Urothelium cell line (cell line): Measurements from ENCODE around the gene RFX2.

ENCODE experiments used
- DNase-seq: peaks from one replicate; pipeline ENCODE4 v3.0.0; 2011; ENCODE audit warnings: low spot score, mixed read lengths
- FAIRE-seq: peaks from 2 replicates; lab custom pipeline; 2011; peaks lifted over from hg19 to GRCh38; lab: Jason Lieb, UNC

The RFX2 gene

DNA sequence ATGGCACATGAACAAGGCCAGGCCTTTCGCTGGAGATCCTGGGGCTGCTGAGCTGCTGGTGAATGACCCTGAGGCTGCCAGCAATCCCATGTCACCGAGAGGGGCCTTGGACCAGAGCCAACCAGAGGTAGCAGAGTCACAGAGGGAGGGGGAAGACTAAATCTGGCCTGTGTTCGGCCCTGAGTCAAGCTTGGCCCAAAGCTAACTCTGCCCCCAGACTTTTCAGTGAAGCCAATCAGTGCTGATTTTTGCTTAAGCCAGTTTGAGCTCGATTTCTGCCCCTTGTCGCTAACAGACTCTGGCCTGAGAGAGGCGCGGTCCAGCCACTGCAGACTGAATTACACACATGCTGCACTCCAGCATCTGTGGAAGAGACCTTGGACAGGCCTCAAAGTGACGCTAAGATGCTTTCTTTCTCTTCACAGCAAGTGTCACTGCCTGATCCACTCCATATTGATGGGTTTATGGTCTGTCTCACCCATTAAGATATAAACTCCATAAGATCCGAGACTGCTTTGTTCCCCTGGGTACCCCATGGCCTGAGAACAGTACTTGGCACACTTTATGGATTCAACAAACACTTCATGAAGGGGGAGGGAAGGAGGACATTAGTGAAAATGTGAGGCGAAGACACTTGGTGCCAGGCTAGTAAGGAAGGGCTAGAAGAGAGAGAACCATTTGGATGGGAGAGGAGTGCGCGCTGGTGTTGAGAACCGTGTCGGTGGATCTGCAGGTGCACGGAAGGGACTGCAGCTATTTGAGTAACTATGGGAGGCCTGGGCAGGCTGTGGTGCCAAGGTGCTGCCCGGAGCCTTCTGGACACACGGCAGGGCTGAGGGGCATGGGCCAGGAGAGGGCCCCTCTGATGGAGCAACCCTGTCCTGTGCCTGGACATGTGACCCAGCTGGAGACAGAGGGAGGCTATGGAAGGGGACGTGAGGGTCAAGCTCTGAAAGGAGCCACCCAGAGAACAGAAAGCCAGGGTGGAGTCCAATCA lies 150.0 kb downstream of the RFX2 start:
- FAIRE-seq (no peak), DNase-seq (no peak)

DNA sequence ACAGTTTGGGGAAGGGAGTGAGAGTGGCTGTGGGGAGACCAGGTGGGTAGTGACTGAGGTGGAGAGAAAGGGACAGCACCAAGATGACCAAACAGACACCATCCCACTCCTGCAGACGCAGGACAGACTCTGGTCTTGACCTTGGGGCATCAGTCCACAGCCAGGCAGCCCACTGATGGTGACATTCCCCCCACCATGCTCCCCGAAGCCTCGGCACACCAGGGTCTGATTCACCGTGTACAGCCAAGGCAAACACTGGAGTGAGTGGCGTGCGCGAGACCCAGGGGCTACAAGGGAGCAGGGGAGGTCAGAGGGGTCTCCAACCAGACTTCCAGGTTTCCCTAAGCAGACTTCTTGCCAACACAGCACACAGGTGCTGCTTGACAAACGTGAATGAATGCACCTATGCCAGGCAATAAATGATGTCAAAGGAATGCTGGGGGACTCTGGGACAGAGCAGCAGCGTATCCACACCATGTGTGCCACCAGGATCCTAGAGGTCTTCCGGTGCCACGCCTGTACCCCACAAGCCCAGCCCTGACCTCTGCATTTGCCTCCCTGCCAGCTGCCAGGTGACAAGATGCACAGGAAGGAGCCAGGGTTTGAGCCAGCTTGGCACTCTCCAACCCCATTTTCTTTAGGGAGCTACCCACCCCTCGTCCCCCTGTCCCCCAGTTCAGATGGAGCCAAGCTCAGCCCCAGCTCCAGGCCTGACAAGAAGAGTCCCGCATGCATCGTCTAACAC lies 150.9 kb downstream of the RFX2 start:
- DNase-seq (no peak), FAIRE-seq (no peak)

DNA sequence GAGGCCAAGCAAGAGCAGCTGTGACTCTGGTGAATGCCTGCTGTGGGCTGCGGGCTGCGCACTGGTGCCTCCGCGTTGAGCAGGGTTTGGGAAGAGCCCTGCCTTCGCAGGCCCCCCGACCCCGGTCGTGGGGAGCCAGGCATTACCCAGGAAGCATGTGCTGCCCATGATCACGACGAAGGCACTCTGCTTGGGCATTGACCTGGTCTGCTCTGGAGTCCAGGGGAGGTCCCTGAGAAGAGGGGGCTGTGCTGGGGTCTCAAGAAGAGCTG lies 151.5 kb downstream of the RFX2 start:
- no peak for FAIRE-seq
- no peak for DNase-seq

DNA sequence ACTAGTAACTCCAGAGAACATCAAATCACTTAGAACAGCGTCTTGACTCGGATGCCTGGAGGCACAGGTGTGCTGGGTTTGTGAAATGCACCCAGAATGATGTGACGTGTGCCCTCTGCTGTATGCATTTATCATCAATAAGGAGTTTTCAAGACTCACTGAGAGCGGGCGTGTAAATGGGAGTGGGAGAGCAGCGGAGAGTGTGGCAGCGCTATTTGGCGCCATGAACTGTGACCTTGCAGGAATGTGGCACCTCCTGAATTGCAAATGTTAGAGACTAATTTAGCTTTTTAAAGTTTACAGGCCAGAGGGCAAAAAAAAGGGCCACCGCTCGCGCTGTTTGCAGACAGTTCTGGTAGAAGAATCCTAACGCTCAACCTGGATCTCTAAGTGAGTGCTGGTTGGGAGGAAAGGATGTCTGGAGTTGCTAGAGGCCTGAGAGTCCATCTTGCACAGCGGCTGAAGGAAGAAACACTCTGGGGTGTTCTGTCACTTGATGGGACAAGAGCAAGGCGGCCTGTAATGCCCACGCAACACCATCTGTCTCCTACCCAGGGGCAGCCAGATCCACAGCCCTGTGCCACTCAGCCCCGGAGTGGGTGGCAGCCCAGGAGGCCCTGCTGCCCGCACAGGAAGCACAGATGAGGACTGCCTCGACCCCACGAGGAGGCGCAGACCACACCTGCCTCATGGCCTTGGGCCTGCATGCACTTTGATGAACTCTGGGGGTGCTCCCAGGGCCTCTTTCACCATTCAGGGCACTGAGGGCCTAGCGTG lies 152.0 kb downstream of the RFX2 start:
- no peak for DNase-seq
- no peak for FAIRE-seq

GRCh38 chr19:5957170-5957569 lies 153.1 kb downstream of the RFX2 start:
- FAIRE-seq (no peak), DNase-seq (no peak)

- FAIRE-seq, result no peak
- DNase-seq, result no peak
Observed at GRCh38 chr19:5956728-5957127, 153.6 kb downstream of the RFX2 start.

GRCh38 chr19:5956323-5956722 lies 154.0 kb downstream of the RFX2 start:
- FAIRE-seq, result no peak

GRCh38 chr19:5955636-5955935 lies 154.7 kb downstream of the RFX2 start:
- DNase-seq (no peak), FAIRE-seq (no peak)

More at GRCh38 chr19:5956323-5956722, 154.0 kb downstream of the RFX2 start:
- no peak for DNase-seq

DNA sequence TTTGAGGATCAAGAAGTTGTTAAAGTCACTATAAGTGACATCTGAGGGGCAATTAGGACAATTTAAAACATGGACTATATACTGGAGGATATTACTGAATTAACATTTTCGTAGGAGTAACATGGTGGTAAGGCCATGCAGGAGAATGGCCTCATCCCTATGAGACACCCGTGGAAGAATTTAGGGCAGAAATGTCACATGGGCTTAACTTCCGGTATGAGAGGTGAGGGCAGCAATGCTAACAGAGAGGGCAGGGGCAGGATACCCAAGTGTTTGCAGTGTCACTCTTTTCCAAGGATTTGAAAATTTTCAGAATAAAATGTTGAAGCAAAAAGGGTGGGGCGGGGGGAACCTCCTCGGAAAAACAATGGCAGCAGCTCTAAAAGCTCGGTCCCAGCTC lies 156.0 kb downstream of the RFX2 start:
- FAIRE-seq, result no peak

DNA sequence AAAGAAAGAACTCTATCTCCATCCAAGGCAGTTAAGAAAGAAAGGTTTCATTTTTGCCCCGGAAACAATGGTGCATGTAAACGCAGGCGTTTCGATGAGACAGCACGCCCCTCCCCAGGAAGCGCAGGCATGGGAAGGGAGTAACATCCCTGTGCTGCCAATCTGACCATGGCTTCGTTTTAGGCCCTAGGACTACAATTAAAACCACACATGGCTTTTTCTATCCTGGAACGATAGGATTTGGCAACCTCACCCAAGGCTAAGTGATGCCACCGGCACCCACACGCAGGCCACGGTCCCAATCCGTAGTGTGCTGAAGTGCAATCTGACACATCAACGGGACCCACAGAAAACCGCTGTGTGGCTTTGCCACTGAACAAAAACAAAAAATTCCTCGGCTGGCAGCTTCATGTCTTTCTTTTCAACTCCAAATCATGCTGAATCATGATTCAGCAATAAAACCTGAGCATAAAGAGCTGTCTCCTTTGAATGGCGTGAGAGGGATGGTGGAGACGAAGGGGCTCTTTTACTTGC lies 156.6 kb downstream of the RFX2 start:
- DNase-seq (no peak), FAIRE-seq (no peak)

More for the DNA sequence above, 156.0 kb downstream of the RFX2 start:
- DNase-seq, result no peak

- DNase-seq (no peak), FAIRE-seq (no peak)
Observed at GRCh38 chr19:5953030-5953589, 157.2 kb downstream of the RFX2 start.

DNA sequence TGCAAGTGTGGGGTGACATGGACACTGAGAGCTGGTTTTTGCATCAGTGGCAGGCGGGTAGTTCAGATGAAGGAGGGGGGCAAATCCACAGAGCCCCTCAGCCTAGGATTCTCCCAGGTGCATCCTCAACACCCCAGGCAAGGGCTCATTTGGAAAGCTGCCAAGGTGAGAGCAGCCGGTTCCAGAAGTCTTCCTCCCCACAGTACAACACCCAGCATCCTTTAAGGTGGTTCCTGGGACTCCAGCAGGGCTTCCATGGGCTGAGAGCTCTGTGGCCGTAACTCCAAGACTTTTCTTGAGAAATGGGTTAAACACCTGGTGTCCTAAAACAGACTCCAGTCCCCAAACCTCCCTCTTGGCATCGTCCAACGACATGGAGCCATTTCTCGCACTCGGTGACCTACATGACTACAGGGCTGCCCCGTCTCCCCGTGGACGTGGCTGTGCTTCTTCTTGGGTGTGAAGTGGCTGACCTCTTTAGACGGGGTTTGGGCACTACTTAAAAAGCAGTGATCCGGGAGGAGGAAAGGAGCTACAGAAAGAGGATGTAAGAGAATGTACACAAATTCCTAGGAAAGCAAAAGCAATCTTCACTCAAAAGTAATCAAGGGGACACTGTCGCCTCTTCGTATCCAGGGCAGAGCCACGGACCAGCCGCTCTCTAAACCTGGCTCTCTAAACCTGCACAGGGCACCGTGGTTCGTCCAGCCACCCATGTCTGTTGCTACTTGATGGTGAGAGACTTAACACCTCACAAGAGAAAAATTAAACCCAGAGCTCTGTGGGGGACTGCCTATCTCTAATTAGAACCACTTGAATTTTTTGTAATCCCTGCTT lies 157.9 kb downstream of the RFX2 start:
- DNase-seq (no peak), FAIRE-seq (no peak)

DNA sequence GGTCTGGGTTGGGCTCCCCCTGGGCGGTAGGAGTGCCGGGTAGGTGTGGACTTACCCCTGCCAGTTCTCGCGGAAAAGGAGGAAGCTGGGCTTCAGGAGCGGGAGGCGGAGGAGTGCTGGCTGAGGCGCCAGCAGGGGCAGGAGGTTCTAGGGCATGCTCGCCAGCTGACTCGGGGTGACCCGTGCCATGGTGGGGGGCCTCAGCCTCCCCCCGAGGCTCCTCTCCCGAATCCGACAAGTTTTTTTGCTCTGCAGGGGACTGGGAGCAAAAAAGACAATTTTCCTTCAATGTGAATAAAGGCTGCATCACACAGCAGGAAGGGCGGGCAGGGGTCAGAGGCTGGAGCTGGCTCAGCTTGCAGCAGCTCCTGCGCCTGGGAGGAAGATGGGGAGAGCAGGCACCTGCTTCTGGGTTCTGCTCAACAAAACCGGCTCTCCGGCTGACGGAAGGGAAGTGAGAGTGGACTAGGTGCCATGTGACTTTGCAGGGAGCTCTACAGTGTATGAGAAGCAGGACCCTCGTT lies 158.9 kb downstream of the RFX2 start:
- no peak for DNase-seq
- FAIRE-seq, result no peak

- DNase-seq (no peak), FAIRE-seq (no peak)
Observed at GRCh38 chr19:5950741-5951140, 159.6 kb downstream of the RFX2 start.

DNA sequence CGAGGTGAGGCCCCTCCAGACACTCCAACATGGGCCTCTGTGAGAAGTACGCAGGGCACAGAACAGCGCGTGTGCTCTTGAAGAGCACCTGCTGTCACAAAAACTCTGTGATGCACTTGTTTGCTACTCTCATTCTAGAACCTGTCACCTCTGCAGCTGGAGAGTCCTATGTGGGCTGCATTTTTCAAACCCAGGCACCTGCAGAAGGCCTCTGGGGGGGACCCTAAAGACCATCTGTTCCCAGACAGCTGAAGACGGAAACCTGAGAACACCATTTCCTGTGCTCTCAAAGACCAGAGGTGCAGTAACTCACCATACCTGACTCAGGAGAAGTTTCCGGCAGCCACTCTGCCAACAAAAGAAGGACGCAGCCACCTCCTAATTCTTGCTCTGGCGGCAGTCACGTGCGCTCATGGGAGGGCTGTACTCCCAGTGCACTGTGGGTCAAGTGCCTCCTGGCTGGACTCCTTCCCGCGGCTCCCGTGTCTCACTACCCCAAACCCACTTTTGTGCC lies 160.5 kb downstream of the RFX2 start:
- DNase-seq (no peak), FAIRE-seq (no peak)

GRCh38 chr19:5948752-5949564 lies 161.3 kb downstream of the RFX2 start:
- no peak for DNase-seq
- no peak for FAIRE-seq

DNA sequence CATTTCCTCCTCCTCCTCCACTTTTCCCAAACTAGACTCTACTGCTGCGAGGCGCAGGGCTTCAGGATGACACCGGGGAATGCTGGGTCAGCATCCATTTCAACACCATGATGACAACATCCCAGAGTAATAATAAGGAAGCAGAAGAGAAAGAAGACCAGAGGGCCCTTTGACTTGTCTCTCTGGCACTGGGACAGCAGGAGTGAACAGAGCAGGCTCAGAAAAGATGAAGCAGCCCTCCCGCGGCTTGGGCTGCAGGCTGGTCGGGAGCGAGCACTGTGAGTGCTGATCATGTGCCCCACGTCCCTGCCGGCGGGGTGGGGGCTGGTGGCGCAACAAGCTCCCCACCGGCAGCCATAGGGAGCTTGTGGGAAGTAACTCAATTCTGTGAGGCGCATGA lies 162.9 kb downstream of the RFX2 start:
- DNase-seq, result no peak
- no peak for FAIRE-seq

GRCh38 chr19:5943623-5944022 lies 166.7 kb downstream of the RFX2 start:
- FAIRE-seq, result no peak

More at GRCh38 chr19:5943623-5944022, 166.7 kb downstream of the RFX2 start:
- no peak for DNase-seq
